ENCODE results near the gene F2R. TPM values are rescaled to one million over a fixed set of nuclear protein-coding genes. Genes with fewer than 3 reads are reported as not detected.

F2R gene
- total RNA-seq, 6 experiments from 2014 or later, result 47.0 to 73.5 (median 65.5) TPM

DNA sequence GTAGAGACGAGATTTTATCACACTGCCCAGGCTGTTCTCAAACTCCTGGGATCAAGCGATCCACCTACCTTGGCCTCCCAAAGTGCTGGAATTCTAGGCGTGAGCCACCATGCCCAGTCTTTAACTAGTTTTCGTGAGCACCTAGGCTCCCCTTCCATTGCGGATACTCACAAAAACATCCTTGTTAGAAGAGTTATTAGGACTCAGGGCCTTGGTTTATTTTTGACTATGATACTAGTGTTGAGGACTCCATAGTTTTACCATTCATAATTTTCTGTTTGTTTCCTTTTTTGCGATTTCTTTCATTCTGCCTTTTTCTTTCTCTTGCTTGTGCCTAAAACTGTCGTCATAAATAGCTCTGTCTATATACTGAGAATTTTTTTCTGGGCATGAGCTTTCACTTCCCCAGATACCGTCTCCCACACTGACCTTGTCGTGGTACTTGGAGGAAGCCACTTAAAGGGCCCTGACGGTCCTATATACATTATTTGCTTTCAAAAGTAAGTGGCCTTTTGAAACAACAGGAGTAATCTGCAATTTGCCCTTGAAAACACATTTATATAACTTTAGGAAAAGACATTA, 5.2 kb downstream of the F2R start:
- Mint-ChIP-seq H3K4me1 (ENCODE audit: low read depth) (peaks cover 51% of the 10 kb centered on the region), H3K27ac (no peak overlapping the region), H3K9me3 (no peaks in the 10 kb centered on the region), H3K4me3 (no peak overlapping the region), H3K36me3 (ENCODE audit: low read depth) (peaks cover 37% of the 10 kb centered on the region), H3K27me3 (ENCODE audit: insufficient read depth) (peaks cover 4% of the 10 kb centered on the region)
- TF ChIP-seq, protein P1, sequence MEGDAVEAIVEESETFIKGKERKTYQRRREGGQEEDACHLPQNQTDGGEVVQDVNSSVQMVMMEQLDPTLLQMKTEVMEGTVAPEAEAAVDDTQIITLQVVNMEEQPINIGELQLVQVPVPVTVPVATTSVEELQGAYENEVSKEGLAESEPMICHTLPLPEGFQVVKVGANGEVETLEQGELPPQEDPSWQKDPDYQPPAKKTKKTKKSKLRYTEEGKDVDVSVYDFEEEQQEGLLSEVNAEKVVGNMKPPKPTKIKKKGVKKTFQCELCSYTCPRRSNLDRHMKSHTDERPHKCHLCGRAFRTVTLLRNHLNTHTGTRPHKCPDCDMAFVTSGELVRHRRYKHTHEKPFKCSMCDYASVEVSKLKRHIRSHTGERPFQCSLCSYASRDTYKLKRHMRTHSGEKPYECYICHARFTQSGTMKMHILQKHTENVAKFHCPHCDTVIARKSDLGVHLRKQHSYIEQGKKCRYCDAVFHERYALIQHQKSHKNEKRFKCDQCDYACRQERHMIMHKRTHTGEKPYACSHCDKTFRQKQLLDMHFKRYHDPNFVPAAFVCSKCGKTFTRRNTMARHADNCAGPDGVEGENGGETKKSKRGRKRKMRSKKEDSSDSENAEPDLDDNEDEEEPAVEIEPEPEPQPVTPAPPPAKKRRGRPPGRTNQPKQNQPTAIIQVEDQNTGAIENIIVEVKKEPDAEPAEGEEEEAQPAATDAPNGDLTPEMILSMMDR (IDR thresholded peaks at IDR 0.05), result no peak
- DNase-seq, result no peak

GRCh38 chr5:76723266-76723665, 7.3 kb downstream of the F2R start:
- H3K9me3 Mint-ChIP-seq, result peaks cover 3% of the 10 kb centered on the region
- H3K4me3 Mint-ChIP-seq, result no peak overlapping the region
- peaks cover 35% of the 10 kb centered on the region for H3K36me3 Mint-ChIP-seq (ENCODE audit: low read depth)
- peaks cover 34% of the 10 kb centered on the region for H3K4me1 Mint-ChIP-seq (ENCODE audit: low read depth)
- H3K27ac Mint-ChIP-seq, result no peak overlapping the region
- TF ChIP-seq, protein P1 (IDR thresholded peaks at IDR 0.05), result no peak
- H3K27me3 Mint-ChIP-seq (ENCODE audit: insufficient read depth), result peaks cover 2% of the 10 kb centered on the region
- no peak for DNase-seq

GRCh38 chr5:76723906-76724305, 8.0 kb downstream of the F2R start:
- DNase-seq, result no peak
- peak overlapping the region; percentile 83 for H3K27ac Mint-ChIP-seq
- H3K36me3 Mint-ChIP-seq (ENCODE audit: low read depth), result peaks cover 33% of the 10 kb centered on the region
- TF ChIP-seq, protein P1 (IDR thresholded peaks at IDR 0.05), result no peak
- H3K4me3 Mint-ChIP-seq, result no peak overlapping the region
- H3K9me3 Mint-ChIP-seq, result peaks cover 6% of the 10 kb centered on the region
- H3K27me3 Mint-ChIP-seq (ENCODE audit: insufficient read depth), result peaks cover 2% of the 10 kb centered on the region
- H3K4me1 Mint-ChIP-seq (ENCODE audit: low read depth), result peaks cover 28% of the 10 kb centered on the region

- peaks cover 2% of the 10 kb centered on the region for H3K27me3 Mint-ChIP-seq (ENCODE audit: insufficient read depth)
- H3K4me3 Mint-ChIP-seq, result peak overlapping the region; percentile 41
- peak overlapping the region; percentile 81 for H3K27ac Mint-ChIP-seq
These were observed 8.9 kb downstream of the F2R start for GRCh38 chr5:76724871-76725270.

GRCh38 chr5:76728965-76729364, 13.0 kb downstream of the F2R start:
- no peak overlapping the region for H3K27ac Mint-ChIP-seq
- peaks cover 60% of the 10 kb centered on the region for H3K36me3 Mint-ChIP-seq (ENCODE audit: low read depth)
- H3K4me3 Mint-ChIP-seq, result no peak overlapping the region
- H3K27me3 Mint-ChIP-seq (ENCODE audit: insufficient read depth), result no peaks in the 10 kb centered on the region; the same call in 1 of the 2 replicates
- DNase-seq, result no peak
- H3K4me1 Mint-ChIP-seq (ENCODE audit: low read depth), result peaks cover 19% of the 10 kb centered on the region
- H3K9me3 Mint-ChIP-seq, result peaks cover 25% of the 10 kb centered on the region
- TF ChIP-seq, protein P1 (IDR thresholded peaks at IDR 0.05), result no peak

More at GRCh38 chr5:76724871-76725270, 8.9 kb downstream of the F2R start:
- peak; percentile 83 for DNase-seq
- H3K9me3 Mint-ChIP-seq, result peaks cover 15% of the 10 kb centered on the region
- peaks cover 41% of the 10 kb centered on the region for H3K36me3 Mint-ChIP-seq (ENCODE audit: low read depth)
- peaks cover 25% of the 10 kb centered on the region for H3K4me1 Mint-ChIP-seq (ENCODE audit: low read depth)
- TF ChIP-seq, protein P1 (IDR thresholded peaks at IDR 0.05), result no peak
